MM.1S (cell line): Measurements from ENCODE around the gene HEATR3.

ENCODE experiments used
- EZH2 ChIP-seq: fragments of 300-600 bp; sonication (generic); optimal IDR thresholded peaks from 2 replicates; pipeline ENCODE3; 2017; ENCODE audit warnings: low read depth, mild to moderate bottlenecking, antibody characterized with exemption, low read length, mixed read lengths
- TF ChIP-seq, protein P1 (sequence below): fragments of 300-600 bp; sonication (generic); IDR thresholded peaks from 2 replicates; pipeline ENCODE4 v1.5.1; 2016; ENCODE audit warnings: antibody characterized with exemption, low read length, mixed read lengths

DNA sequence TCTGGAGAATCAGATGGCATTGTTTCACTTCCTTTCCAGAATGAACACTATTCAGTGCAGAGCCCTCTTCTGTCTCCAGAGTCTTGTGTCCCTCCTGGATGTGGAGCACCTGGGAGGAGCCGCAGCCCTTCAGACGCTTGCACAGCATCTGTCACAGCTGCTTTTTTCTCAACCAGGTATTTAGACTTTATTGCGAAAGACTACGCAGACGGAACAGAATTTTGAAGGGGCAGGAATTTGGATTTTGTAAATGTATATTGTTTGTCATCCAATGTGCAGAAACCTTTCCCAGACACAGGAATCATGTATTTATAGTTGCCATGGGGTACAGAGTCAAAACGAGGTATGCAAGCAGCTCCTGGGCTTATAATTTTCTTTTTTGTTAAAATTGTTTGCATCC, 20.4 kb downstream of the HEATR3 start:
- no peak for TF ChIP-seq EZH2
- TF ChIP-seq, protein P1, sequence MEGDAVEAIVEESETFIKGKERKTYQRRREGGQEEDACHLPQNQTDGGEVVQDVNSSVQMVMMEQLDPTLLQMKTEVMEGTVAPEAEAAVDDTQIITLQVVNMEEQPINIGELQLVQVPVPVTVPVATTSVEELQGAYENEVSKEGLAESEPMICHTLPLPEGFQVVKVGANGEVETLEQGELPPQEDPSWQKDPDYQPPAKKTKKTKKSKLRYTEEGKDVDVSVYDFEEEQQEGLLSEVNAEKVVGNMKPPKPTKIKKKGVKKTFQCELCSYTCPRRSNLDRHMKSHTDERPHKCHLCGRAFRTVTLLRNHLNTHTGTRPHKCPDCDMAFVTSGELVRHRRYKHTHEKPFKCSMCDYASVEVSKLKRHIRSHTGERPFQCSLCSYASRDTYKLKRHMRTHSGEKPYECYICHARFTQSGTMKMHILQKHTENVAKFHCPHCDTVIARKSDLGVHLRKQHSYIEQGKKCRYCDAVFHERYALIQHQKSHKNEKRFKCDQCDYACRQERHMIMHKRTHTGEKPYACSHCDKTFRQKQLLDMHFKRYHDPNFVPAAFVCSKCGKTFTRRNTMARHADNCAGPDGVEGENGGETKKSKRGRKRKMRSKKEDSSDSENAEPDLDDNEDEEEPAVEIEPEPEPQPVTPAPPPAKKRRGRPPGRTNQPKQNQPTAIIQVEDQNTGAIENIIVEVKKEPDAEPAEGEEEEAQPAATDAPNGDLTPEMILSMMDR: no peak
